GM21423 (cell line): ENCODE data around the gene TMEM87B.

Experiments used
- ATAC-seq: cut with Tn5 transposase; IDR thresholded peaks from one replicate; pipeline ENCODE4 v1.9.1; 2021; ENCODE audit warnings: mild to moderate bottlenecking, moderate library complexity; ENCODE audit not compliant: unreplicated experiment

Gene TMEM87B

DNA sequence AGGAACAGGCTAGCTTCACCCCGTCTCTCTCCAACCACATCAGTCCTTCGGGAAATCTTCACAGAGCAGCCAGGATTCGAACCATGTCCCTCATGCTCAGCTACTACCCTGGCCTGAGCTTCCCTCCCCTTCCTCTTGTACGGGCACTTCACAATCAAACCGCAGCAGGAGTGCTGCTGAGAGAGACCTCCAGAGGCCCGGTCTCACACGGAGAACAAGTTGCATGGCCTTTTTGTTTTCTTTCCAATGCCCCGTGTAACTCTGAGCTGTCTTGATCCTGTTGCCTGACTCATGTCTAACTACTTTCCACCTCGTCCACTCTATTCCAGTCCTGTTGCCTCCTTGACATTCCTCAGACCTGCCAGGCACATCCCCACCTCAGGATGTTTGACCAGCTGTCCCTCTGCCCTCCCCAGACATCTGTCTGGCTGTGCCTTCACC, 108.5 kb downstream of the TMEM87B start:
- no peak for ATAC-seq

DNA sequence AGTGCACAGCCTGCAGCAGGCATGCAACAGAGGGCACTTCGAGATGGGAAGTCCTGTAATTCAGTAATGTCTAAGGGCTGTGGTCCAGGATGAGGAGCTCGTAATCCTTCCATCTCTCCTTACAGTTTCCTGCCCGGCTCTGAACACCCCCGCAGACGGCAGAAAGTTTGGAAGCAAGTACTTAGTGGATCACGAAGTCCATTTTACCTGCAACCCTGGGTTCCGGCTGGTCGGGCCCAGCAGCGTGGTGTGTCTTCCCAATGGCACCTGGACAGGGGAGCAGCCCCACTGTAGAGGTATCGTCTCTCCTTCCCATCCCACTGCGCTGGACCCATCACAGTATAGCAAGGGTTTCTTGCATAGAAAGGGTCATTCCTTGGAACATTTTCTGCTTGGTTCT, 109.8 kb downstream of the TMEM87B start:
- ATAC-seq, result no peak

DNA sequence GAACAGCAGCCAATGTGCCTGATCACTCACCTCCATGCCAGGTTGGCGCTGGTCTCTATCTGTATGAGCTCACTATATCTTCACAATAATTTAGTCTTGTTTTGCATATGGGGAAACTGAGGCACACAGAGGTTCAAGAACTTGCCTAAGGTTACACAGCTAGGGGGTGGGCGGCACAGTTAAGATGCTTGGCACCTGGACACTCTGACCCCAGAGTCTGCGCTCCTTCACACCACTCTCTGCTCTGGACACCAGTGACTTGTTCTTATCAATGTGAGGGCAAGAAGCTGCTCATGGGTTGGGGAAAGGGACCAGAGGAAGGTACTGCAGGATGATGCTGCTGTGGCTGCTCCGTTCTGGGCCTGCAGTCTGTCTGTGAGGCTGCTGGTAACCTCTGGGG, 110.2 kb downstream of the TMEM87B start:
- no peak for ATAC-seq

DNA sequence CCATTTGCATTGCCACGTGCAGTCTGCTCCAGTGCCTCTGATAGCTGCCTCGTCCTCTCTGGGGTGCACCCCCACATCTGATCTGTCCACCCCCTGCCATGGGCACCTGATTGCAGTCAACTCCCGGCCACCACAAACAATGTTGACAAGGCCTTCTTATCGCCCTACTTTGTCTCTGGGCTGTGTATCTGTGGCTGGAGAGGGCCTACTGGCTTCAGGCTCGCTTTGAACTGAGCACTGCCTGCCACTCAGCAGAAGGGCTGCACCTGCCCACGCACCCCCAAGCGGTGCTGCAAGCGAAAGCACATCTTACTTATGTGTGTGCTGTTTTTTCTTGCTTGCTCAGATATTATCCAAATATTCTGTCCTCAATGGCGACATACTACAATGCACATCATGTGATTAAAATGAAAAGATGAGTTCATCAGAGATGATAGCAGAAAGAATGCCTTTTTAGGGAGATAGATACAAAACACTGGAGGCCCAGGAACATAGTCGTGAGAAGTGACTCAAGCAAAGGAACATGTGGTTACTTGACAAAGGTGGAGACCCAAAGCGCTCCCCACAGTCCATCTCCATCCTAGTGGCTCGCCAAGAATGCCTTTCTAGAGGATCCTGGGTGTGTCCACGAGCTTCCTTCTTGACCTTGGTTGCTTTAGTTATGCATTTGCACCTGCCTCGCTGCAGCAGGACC, 111.9 kb downstream of the TMEM87B start:
- ATAC-seq, result no peak

DNA sequence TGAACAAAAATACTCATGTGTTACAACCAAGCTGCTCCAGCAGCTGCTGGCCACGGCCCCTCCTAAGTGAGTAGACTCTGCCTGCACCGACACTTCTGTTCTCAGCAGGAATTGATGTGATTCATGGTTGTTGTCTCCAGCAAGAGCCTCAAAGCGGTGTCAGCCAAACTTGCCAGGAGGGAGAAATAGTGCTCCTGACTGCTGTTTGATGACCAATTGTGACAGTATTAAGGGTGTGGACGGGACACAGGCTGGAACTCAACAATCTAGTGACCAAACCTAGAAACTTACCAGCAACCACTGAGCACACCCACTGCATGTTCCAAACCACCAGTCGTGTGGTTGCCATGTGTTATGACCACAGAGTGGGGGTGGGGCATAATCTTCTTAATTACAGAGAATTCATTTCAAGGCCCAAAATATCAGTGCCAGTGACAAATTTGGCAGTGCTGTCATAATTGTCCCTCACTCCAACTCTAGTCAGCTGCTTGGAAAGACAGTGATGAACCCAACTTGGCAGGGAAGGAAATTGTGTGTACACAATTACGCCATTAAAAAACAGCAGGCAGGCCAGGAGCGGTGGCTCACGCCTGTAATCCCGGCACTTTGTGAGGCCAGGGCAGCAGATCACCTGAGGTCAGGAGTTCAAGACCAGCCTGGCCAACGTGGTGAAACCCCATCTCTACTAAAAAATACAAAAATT, 113.5 kb downstream of the TMEM87B start:
- ATAC-seq, result no peak
